T-helper 2 cell treated with Interferon-gamma antibody and Interleukin-4, amounts not matched to agents 5 μg/mL and 100 μg/mL, for 36 hours (primary cell): ENCODE data around the gene TSEN15.
"Not testable (repeated sequence)": the region's sequence is repeated elsewhere in the genome, so short reads cannot be mapped to it uniquely, and the experiment has no call there.

Experiments
- DNase-seq: peaks from one replicate; pipeline ENCODE4 v3.0.0; 2021; ENCODE audit warnings: low spot score
- H3K27ac Mint-ChIP-seq: one replicate; pipeline ENCODE4 v1.8.0; 2021; ENCODE audit warnings: mild to moderate bottlenecking, mixed read lengths
- H3K27me3 Mint-ChIP-seq: one replicate; pipeline ENCODE4 v1.8.0; 2021; ENCODE audit warnings: low read depth, mixed read lengths
- H3K36me3 Mint-ChIP-seq: one replicate; pipeline ENCODE4 v1.8.0; 2021; ENCODE audit warnings: low read depth, mixed read lengths
- H3K4me1 Mint-ChIP-seq: one replicate; pipeline ENCODE4 v1.8.0; 2021; ENCODE audit warnings: low read depth, mixed read lengths
- H3K4me3 Mint-ChIP-seq: one replicate; pipeline ENCODE4 v1.8.0; 2022; ENCODE audit warnings: mild to moderate bottlenecking, moderate library complexity, mixed read lengths
- H3K9me3 Mint-ChIP-seq: one replicate; pipeline ENCODE4 v1.8.0; 2021; ENCODE audit warnings: mixed read lengths

The TSEN15 gene

GRCh38 chr1:184075055-184076029 is 23.8 kb downstream of the TSEN15 start:
- H3K9me3 Mint-ChIP-seq, result no peaks in the 10 kb centered on the region
- peaks cover 7% of the 10 kb centered on the region for H3K36me3 Mint-ChIP-seq
- H3K27me3 Mint-ChIP-seq, result no peaks in the 10 kb centered on the region
- no peak overlapping the region for H3K4me3 Mint-ChIP-seq
- no peak overlapping the region for H3K27ac Mint-ChIP-seq
- DNase-seq, result no peak
- H3K4me1 Mint-ChIP-seq, result peaks cover 5% of the 10 kb centered on the region

GRCh38 chr1:184078564-184079249 is 27.2 kb downstream of the TSEN15 start:
- no peaks in the 10 kb centered on the region for H3K9me3 Mint-ChIP-seq
- H3K27me3 Mint-ChIP-seq, result no peaks in the 10 kb centered on the region
- H3K36me3 Mint-ChIP-seq, result peaks cover 4% of the 10 kb centered on the region
- no peak overlapping the region for H3K4me3 Mint-ChIP-seq
- H3K27ac Mint-ChIP-seq, result no peak overlapping the region
- no peak for DNase-seq
- H3K4me1 Mint-ChIP-seq, result peaks cover 5% of the 10 kb centered on the region

GRCh38 chr1:184080309-184080708 is 28.8 kb downstream of the TSEN15 start:
- Mint-ChIP-seq H3K36me3 (peaks cover 4% of the 10 kb centered on the region), H3K27ac (no peak overlapping the region), H3K4me1 (peaks cover 5% of the 10 kb centered on the region), H3K27me3 (no peaks in the 10 kb centered on the region), H3K4me3 (no peak overlapping the region), H3K9me3 (no peaks in the 10 kb centered on the region)
- no peak for DNase-seq

- DNase-seq, result no peak
- no peaks in the 10 kb centered on the region for H3K9me3 Mint-ChIP-seq
- no peaks in the 10 kb centered on the region for H3K27me3 Mint-ChIP-seq
- no peaks in the 10 kb centered on the region for H3K4me1 Mint-ChIP-seq
- no peak overlapping the region for H3K27ac Mint-ChIP-seq
- H3K4me3 Mint-ChIP-seq, result no peak overlapping the region
- no peaks in the 10 kb centered on the region for H3K36me3 Mint-ChIP-seq
These were observed 31.2 kb downstream of the TSEN15 start for GRCh38 chr1:184082541-184083415.

- Mint-ChIP-seq H3K9me3 (no peaks in the 10 kb centered on the region), H3K27ac (no peak overlapping the region), H3K4me3 (no peak overlapping the region), H3K36me3 (peaks cover 1% of the 10 kb centered on the region), H3K4me1 (no peaks in the 10 kb centered on the region), H3K27me3 (no peaks in the 10 kb centered on the region)
- no peak for DNase-seq
These were observed 34.1 kb downstream of the TSEN15 start for GRCh38 chr1:184085667-184086066.

GRCh38 chr1:184088037-184088436 is 36.5 kb downstream of the TSEN15 start:
- DNase-seq, result no peak
- Mint-ChIP-seq H3K27me3 (no peaks in the 10 kb centered on the region), H3K27ac (no peak overlapping the region), H3K9me3 (no peaks in the 10 kb centered on the region), H3K36me3 (peaks cover 1% of the 10 kb centered on the region), H3K4me1 (no peaks in the 10 kb centered on the region), H3K4me3 (no peak overlapping the region)

GRCh38 chr1:184093071-184093470 is 41.5 kb downstream of the TSEN15 start:
- Mint-ChIP-seq H3K27ac (no peak overlapping the region), H3K9me3 (no peaks in the 10 kb centered on the region), H3K27me3 (no peaks in the 10 kb centered on the region), H3K36me3 (peaks cover 5% of the 10 kb centered on the region), H3K4me3 (no peak overlapping the region), H3K4me1 (no peaks in the 10 kb centered on the region)
- no peak for DNase-seq

GRCh38 chr1:184096005-184096404 is 44.5 kb downstream of the TSEN15 start:
- no peak for DNase-seq
- peaks cover 3% of the 10 kb centered on the region for H3K36me3 Mint-ChIP-seq
- H3K27ac Mint-ChIP-seq, result no peak overlapping the region
- H3K4me1 Mint-ChIP-seq, result no peaks in the 10 kb centered on the region
- H3K4me3 Mint-ChIP-seq, result no peak overlapping the region
- no peaks in the 10 kb centered on the region for H3K9me3 Mint-ChIP-seq
- H3K27me3 Mint-ChIP-seq, result no peaks in the 10 kb centered on the region

- not testable (repeated sequence) for DNase-seq, H3K36me3 Mint-ChIP-seq, H3K4me3 Mint-ChIP-seq, H3K27ac Mint-ChIP-seq, H3K27me3 Mint-ChIP-seq, H3K9me3 Mint-ChIP-seq, H3K4me1 Mint-ChIP-seq
These were observed 45.0 kb downstream of the TSEN15 start for GRCh38 chr1:184096580-184096979.

GRCh38 chr1:184101141-184101540 is 49.6 kb downstream of the TSEN15 start:
- Mint-ChIP-seq H3K9me3 (peaks cover 18% of the 10 kb centered on the region), H3K27ac (no peak overlapping the region), H3K27me3 (no peaks in the 10 kb centered on the region), H3K4me1 (no peaks in the 10 kb centered on the region), H3K36me3 (peaks cover 8% of the 10 kb centered on the region), H3K4me3 (no peak overlapping the region)
- DNase-seq, result no peak

GRCh38 chr1:184101571-184101970 is 50.0 kb downstream of the TSEN15 start:
- Mint-ChIP-seq H3K36me3 (peaks cover 6% of the 10 kb centered on the region), H3K9me3 (peaks cover 22% of the 10 kb centered on the region), H3K27me3 (no peaks in the 10 kb centered on the region), H3K4me1 (no peaks in the 10 kb centered on the region), H3K27ac (no peak overlapping the region), H3K4me3 (no peak overlapping the region)
- no peak for DNase-seq

GRCh38 chr1:184110272-184111204 is 59.0 kb downstream of the TSEN15 start:
- no peaks in the 10 kb centered on the region for H3K27me3 Mint-ChIP-seq
- no peak overlapping the region for H3K4me3 Mint-ChIP-seq
- no peak overlapping the region for H3K27ac Mint-ChIP-seq
- peaks cover 5% of the 10 kb centered on the region for H3K4me1 Mint-ChIP-seq
- H3K9me3 Mint-ChIP-seq, result peaks cover 17% of the 10 kb centered on the region
- DNase-seq, result no peak
- H3K36me3 Mint-ChIP-seq, result peaks cover 2% of the 10 kb centered on the region
